IPS-18a (cell line): ENCODE measurements around the gene GPR27.

Source experiments
- H3K27ac ChIP-seq: one replicate; pipeline ENCODE4 v1.5.1; 2013; ENCODE audit warnings: low read length
- H3K27me3 ChIP-seq: one replicate; pipeline ENCODE4 v1.6.1; 2013; ENCODE audit warnings: mild to moderate bottlenecking, low read length; ENCODE audit not compliant: control insufficient read depth, insufficient read depth
- H3K36me3 ChIP-seq: one replicate; pipeline ENCODE4 v1.6.1; 2013; ENCODE audit warnings: low read depth, low read length; ENCODE audit not compliant: control insufficient read depth
- H3K4me1 ChIP-seq: one replicate; pipeline ENCODE4 v1.6.1; 2013; ENCODE audit warnings: low read depth, low read length; ENCODE audit not compliant: control insufficient read depth
- H3K4me3 ChIP-seq: one replicate; pipeline ENCODE4 v1.5.1; 2013; ENCODE audit warnings: low read length
- H3K9ac ChIP-seq: one replicate; pipeline ENCODE4 v1.6.1; 2013; ENCODE audit warnings: mild to moderate bottlenecking, low read length, moderate library complexity
- H3K9me3 ChIP-seq: one replicate; pipeline ENCODE4 v1.6.1; 2013; ENCODE audit warnings: low read depth, low read length; ENCODE audit not compliant: control insufficient read depth

Gene GPR27

GRCh38 chr3:71721651-71722157, 32.0 kb upstream of the GPR27 start:
- Histone ChIP-seq H3K27ac (no peak overlapping the region), H3K4me3 (no peak overlapping the region), H3K36me3 (no peaks in the 10 kb centered on the region), H3K27me3 (peaks cover 29% of the 10 kb centered on the region), H3K9ac (no peak overlapping the region), H3K4me1 (peaks cover 12% of the 10 kb centered on the region), H3K9me3 (no peaks in the 10 kb centered on the region)

DNA sequence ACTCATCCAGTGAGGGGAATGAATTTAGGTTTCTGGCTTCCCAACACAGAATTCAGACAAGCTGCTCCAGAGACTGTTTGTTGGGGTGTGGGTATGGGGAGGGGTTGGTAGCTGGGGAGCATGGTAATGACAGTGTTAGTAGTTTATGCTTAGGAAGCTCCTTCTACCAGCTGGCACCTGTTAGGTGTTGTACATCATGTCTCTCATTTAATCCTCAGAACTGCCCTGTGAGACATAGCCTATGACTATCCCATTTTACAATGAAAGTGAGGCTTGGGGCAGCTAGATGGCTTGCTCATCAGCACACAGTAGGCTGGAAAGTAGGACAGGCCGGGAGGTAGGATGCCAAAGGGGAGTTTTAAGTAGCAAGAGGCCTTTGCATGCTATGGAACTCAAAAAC, 31.0 kb upstream of the GPR27 start:
- H3K9ac ChIP-seq, result no peak overlapping the region
- no peak overlapping the region for H3K27ac ChIP-seq
- no peaks in the 10 kb centered on the region for H3K9me3 ChIP-seq
- H3K4me1 ChIP-seq, result peaks cover 12% of the 10 kb centered on the region
- no peaks in the 10 kb centered on the region for H3K36me3 ChIP-seq
- H3K4me3 ChIP-seq, result no peak overlapping the region
- H3K27me3 ChIP-seq, result peaks cover 29% of the 10 kb centered on the region

DNA sequence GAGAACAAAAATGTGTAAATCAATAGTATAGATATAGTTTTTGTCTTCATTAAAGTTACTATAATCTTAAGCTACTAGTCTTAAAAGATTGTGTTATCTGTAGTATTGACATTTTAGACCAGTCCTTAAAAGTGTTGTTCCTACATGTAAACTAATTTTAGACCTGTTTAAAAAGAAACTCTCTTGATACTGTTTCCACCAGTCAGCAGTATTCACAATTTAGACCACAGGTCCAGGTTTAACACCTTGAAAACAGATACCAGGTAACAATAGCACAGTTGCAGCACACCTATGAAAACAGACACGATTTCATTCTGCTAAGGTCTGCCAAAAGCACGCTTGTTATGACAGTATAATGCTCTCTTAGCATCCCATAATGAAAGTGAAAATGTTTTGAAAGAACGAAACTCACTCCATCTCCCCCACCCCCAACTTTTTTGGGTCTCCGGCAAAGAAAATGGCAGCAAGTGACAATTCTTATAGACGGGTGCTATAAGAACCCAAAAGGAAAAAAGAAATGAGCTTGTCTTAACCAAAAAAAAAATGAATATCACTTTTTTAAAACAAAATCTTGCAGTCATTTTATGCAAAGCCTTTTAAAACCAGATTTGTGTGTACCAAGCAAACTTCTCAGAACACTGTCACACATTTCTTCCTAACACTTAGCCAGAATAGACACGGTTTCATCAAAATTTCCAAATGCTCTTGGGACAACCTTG, 30.0 kb upstream of the GPR27 start:
- peak overlapping the region; percentile 77 for H3K4me3 ChIP-seq

GRCh38 chr3:71724171-71724453, 29.5 kb upstream of the GPR27 start:
- Histone ChIP-seq H3K9ac (no peak overlapping the region), H3K36me3 (no peaks in the 10 kb centered on the region), H3K27ac (no peak overlapping the region), H3K4me1 (peaks cover 13% of the 10 kb centered on the region), H3K4me3 (peak overlapping the region; percentile 77), H3K9me3 (no peaks in the 10 kb centered on the region), H3K27me3 (peaks cover 29% of the 10 kb centered on the region)

More for the DNA sequence above, 30.0 kb upstream of the GPR27 start:
- H3K27ac ChIP-seq, result no peak overlapping the region
- H3K4me1 ChIP-seq, result peaks cover 12% of the 10 kb centered on the region
- H3K9ac ChIP-seq, result no peak overlapping the region
- H3K36me3 ChIP-seq, result no peaks in the 10 kb centered on the region
- H3K9me3 ChIP-seq, result no peaks in the 10 kb centered on the region
- H3K27me3 ChIP-seq, result peaks cover 29% of the 10 kb centered on the region

- H3K36me3 ChIP-seq, result no peaks in the 10 kb centered on the region
- peak overlapping the region; percentile 77 for H3K4me3 ChIP-seq
- H3K27ac ChIP-seq, result no peak overlapping the region
Observed at GRCh38 chr3:71724584-71725270, 28.9 kb upstream of the GPR27 start.

DNA sequence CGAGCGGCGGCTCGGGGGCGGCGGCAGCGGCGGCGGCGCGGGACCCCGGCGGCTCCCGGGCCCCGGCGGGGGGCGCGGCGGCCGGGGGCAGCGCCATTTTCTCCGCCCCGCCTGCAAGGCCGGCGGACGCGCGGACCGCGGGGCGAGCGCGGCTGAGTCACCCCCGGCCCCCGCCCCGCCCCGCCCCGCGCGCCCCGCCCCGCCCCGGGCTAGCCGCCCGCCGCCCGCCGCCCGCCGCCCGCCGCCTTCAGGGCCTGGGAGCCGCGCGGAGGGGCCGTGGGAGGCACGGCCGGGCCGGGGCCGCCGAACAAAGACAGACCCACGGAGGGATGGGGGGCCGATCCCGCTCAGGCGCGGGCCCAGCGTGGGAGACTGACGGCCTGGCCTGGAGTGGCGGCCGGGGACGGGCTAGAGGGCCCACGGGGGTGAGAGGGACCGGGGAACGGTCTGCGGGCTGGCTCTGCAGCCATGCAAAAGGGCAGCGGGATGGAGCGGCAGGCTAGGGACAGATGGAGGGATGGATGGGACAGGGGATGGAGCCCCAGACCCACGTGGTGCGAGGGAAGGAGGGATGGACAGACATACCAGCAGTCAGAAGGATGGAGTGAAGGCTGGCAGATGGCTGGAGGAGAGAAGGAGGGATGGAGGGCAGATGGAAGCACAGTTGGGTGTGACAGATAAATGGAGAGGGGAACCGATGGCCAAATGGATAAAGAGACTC, 28.2 kb upstream of the GPR27 start, which contains the start of gene EIF4E3:
Gene EIF4E3 (minus strand): TSS at position 132 of the 721 bp plus-strand sequence. CDS start 35 bp downstream, at position 97.
- peaks cover 29% of the 10 kb centered on the region for H3K27me3 ChIP-seq
- H3K27ac ChIP-seq, result no peak within 1 kb of the TSS
- no peaks in the 10 kb centered on the region for H3K36me3 ChIP-seq

More at GRCh38 chr3:71724584-71725270, 28.9 kb upstream of the GPR27 start:
- Histone ChIP-seq H3K9me3 (no peaks in the 10 kb centered on the region), H3K9ac (peak overlapping the region; percentile 31), H3K4me1 (peaks cover 19% of the 10 kb centered on the region), H3K27me3 (peaks cover 29% of the 10 kb centered on the region)

GRCh38 chr3:71726146-71726545, 27.5 kb upstream of the GPR27 start:
- Histone ChIP-seq H3K4me3 (peak overlapping the region; percentile 60), H3K9me3 (no peaks in the 10 kb centered on the region), H3K27ac (no peak overlapping the region), H3K27me3 (peaks cover 29% of the 10 kb centered on the region), H3K36me3 (no peaks in the 10 kb centered on the region), H3K9ac (peak overlapping the region; percentile 46), H3K4me1 (peaks cover 26% of the 10 kb centered on the region)

More for the DNA sequence above, 28.2 kb upstream of the GPR27 start, which contains the start of gene EIF4E3:
- H3K4me1 ChIP-seq, result peaks cover 25% of the 10 kb centered on the region
- peak within 1 kb of the TSS; percentile 77 for H3K4me3 ChIP-seq
- no peaks in the 10 kb centered on the region for H3K9me3 ChIP-seq
- H3K9ac ChIP-seq, result peak within 1 kb of the TSS; percentile 46

- H3K9ac ChIP-seq, result peak overlapping the region; percentile 21
- H3K9me3 ChIP-seq, result no peaks in the 10 kb centered on the region
- H3K4me1 ChIP-seq, result peaks cover 26% of the 10 kb centered on the region
- H3K4me3 ChIP-seq, result no peak overlapping the region
- no peaks in the 10 kb centered on the region for H3K36me3 ChIP-seq
- H3K27me3 ChIP-seq, result peaks cover 18% of the 10 kb centered on the region
- peak overlapping the region; percentile 58 for H3K27ac ChIP-seq
Observed at GRCh38 chr3:71728632-71729342, 24.9 kb upstream of the GPR27 start.

DNA sequence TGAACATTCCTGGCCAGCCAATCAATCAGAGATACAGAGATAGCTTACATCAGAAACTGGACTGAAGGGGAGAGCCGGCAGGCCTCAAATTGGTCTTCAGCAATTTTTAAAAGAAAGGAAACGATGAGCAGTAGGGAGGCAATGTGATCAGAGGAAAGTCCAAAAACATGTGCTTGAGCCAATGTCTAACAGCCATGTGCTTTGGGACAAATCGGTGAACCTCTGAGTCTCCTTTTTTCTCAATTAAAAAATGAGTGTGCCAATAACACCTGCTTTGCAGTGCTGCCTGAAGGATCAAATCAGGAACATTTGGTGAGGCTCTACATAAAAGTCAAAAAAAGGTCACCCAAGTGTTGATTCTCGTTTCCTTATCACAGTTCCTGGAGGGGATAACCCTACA, 21.0 kb upstream of the GPR27 start:
- no peaks in the 10 kb centered on the region for H3K27me3 ChIP-seq
- H3K27ac ChIP-seq, result no peak overlapping the region
- H3K9me3 ChIP-seq, result no peaks in the 10 kb centered on the region
- H3K4me1 ChIP-seq, result peaks cover 14% of the 10 kb centered on the region
- no peak overlapping the region for H3K9ac ChIP-seq
- H3K36me3 ChIP-seq, result no peaks in the 10 kb centered on the region
- no peak overlapping the region for H3K4me3 ChIP-seq

DNA sequence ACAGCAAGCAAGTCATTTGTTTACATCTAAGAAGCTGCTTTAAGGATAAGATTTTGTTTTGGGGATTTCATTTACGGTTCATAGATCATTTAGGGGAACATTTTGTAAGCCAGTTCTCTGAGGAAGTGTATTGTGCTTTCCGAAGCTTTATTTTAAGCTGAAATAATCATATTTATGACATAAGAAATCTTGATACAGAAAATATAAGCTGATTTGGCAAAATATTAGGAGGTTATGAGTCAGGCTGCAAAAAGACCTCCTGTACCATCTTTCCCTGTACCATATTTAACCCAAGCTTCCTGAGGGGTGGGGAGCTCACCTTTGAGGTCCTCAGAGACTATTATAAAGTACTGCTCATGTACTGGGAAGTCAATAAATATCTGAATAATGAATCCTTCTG, 20.3 kb upstream of the GPR27 start:
- Histone ChIP-seq H3K4me1 (peaks cover 14% of the 10 kb centered on the region), H3K27me3 (no peaks in the 10 kb centered on the region), H3K9me3 (no peaks in the 10 kb centered on the region), H3K27ac (no peak overlapping the region), H3K36me3 (no peaks in the 10 kb centered on the region), H3K9ac (no peak overlapping the region), H3K4me3 (no peak overlapping the region)

GRCh38 chr3:71734881-71735280, 18.8 kb upstream of the GPR27 start:
- Histone ChIP-seq H3K4me1 (peaks cover 6% of the 10 kb centered on the region), H3K9me3 (no peaks in the 10 kb centered on the region), H3K4me3 (no peak overlapping the region), H3K36me3 (no peaks in the 10 kb centered on the region), H3K27me3 (no peaks in the 10 kb centered on the region), H3K9ac (no peak overlapping the region), H3K27ac (no peak overlapping the region)
